Astrocyte (in vitro differentiated cells and primary cell): Measurements from ENCODE around the gene FMO1.

Experiments
- CTCF ChIP-seq: IDR thresholded peaks from 2 replicates; pipeline ENCODE4 v1.5.1; 2011; ENCODE audit warnings: low read depth, mild to moderate bottlenecking, inconsistent platforms, low read length, moderate library complexity; ENCODE audit not compliant: insufficient read depth
- EZH2 ChIP-seq: IDR thresholded peaks from 2 replicates; pipeline ENCODE4 v1.6.1; 2012; ENCODE audit warnings: mild to moderate bottlenecking, low read length, inconsistent platforms; ENCODE audit not compliant: insufficient read depth

- TF ChIP-seq CTCF, result no peak
- no peak for TF ChIP-seq EZH2
These were observed 8.8 kb downstream of the FMO1 start for GRCh38 chr1:171256940-171257606.
